UCSD-AML1 (cell line): ENCODE data around the gene CHST5.
A peak's percentile ranks its signal among the peaks of the same experiment; 100 is the strongest.
"Not testable (repeated sequence)": the region's sequence is repeated elsewhere in the genome, so short reads cannot be mapped to it uniquely, and the experiment has no call there.

Source experiments
- DNase-seq: peaks from one replicate; lab custom pipeline; 2025; ENCODE audit not compliant: unreplicated experiment; lab: John Stamatoyannopoulos, UW

Gene CHST5

GRCh38 chr16:75514296-75514695 is 21.6 kb downstream of the CHST5 start:
- no peak for DNase-seq

GRCh38 chr16:75506574-75506973 is 29.3 kb downstream of the CHST5 start:
- DNase-seq: no peak

GRCh38 chr16:75506107-75506506 is 29.8 kb downstream of the CHST5 start:
- no peak for DNase-seq

DNA sequence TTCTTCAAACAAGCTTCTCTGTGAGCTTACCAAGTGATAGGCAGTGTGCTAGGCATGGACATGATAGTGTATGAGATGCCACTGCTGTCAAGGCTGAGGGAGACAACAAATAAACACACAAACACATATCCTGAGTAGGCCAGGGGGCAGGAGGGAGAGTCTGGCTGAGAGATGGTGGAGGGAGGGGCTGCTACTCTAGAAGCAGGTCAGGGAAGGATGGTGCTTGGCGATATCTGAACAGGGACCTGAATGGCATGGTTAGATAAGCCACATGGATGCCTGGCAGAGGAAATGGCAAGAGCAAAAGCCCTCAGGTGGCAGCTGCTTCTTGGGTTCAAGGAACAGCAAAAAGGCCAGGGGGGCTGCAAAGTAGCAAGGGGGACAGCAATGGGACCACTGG is 32.1 kb downstream of the CHST5 start:
- DNase-seq: no peak

GRCh38 chr16:75502916-75503605 is 32.8 kb downstream of the CHST5 start:
- DNase-seq: no peak

DNA sequence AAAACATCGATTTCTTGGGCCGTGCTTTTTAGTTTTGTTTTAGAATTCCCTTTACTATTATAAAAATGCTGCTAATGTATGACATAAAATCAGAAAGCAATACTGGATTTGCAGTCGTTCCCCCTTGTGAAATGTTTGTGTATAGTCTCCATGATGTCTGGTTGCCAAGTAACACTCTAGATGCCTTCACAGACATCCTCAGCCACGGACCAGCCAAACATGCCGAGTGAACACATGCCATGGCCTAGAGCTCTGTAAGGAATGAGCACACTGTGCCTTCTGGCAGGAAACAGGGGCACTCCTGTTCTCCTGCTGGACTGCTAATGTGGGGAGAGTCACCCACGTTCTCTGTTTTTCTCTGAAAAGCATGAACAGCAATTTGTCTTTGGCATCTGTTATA is 34.1 kb downstream of the CHST5 start:
- not testable (repeated sequence) for DNase-seq

DNA sequence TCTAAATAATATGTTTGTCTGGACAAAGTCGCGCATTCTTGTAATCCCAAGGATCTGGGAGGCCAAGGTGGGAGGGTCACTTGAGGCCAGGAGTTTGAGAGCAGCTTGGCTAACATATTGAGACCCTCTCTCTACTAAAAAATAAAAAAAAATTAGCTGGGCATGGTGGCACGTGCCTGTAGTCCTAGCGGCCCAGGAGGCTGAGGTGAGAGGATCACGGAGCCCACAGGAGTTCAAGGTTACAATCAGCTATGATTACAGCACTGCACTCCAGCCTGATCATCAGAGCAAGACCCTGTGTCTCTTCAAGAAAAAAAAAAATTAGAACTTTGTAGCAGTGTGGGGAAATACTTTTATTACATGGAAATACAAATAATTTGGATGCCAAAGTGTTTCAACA is 34.5 kb downstream of the CHST5 start:
- no peak for DNase-seq

GRCh38 chr16:75498605-75499322 is 37.1 kb downstream of the CHST5 start:
- not testable (repeated sequence) for DNase-seq

DNA sequence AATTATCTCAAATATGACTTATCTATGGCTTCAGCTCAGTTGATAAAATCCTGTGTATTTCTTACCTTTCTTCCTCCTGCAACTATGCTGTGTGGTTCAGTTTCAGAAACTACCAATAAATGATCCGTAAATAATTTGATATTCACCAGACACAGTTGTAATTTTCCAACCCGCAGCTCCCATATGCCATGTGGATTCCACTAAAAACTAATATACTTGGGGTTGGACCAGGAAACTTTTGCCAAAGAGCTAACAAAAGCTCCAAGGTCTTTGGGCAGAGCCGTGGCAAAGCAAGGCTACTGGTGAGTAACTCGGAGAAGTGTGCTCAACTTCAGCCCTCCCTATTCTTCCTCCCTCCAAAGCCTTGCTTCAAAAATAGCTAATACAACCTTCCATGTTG is 38.4 kb downstream of the CHST5 start:
- no peak for DNase-seq

DNA sequence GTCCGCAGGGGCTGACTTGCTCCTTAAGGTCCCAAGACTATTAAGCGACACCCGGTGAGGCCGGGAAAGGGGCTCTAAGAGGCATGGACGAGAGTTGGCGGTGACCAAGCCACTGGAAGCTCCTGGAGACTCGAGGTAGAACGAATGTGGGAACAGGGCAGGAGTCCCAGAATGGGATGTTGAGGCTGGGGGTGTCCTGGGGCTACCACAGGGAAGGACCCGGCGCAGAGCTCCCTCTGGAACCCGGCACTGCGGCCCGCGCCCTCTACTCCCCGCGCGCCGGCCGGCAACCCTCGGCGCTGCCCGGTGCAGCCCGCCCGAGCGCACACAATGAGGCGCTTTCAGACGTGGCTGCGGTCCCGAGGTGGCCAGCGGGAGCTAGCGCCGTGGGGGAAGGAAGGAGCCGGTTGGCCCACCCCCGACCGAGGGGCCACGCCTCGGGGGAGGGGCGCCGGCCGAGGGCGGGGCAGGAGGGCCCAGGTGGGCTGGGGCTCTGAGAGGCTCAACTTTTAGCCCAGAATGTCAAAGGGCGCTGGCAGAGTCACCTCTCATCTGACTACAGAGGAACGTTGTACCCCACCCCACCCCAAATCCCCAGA is 40.7 kb downstream of the CHST5 start, which contains the start of gene CHST6:
Gene CHST6 (minus strand): TSS at position 366 of the 599 bp plus-strand sequence. CDS start 15,613 bp downstream, outside the sequence.
- peak; percentile 35 for DNase-seq

GRCh38 chr16:75494661-75495075 is 41.2 kb downstream of the CHST5 start:
- DNase-seq: no peak

DNA sequence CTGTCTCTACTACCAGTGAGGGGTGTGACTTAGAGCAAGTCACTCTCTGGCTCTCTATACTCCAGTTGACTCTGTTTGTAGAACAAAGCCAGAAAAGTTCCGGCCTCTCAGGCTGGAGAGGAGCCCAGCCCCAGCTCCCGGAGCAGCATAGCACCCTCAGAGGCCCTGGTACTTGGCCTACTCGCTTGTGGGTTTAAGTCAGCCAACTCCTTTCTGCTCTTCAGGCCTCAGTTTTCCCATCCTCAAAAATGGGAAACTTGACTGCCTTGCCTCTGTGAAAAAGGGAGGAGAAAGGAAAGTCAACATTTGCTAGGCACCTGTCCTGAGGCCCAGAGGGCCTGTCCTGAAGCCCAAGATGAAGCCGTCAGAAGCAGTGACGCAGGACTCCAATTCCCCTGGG is 41.7 kb downstream of the CHST5 start:
- no peak for DNase-seq

DNA sequence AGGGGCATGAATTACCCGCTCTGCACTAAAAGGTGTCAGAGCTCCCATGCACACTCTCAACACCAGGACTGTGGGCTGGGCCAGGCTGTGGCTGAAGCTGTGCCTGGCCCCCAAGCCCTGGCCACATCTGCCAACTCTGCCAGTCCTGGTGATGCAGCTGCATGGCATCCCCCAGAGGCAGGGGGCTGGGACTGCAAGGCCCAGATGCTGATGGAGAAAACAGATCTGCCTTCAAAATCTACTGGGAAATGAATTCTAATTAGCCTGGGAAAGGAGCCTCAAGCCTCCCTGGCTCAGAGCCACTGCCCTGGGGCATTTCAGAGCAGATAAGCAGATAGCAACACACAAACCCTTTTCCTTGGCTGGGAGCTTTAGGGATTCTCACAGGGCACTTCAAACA is 44.0 kb downstream of the CHST5 start:
- no peak for DNase-seq

GRCh38 chr16:75488322-75488721 is 47.6 kb downstream of the CHST5 start:
- DNase-seq: no peak

DNA sequence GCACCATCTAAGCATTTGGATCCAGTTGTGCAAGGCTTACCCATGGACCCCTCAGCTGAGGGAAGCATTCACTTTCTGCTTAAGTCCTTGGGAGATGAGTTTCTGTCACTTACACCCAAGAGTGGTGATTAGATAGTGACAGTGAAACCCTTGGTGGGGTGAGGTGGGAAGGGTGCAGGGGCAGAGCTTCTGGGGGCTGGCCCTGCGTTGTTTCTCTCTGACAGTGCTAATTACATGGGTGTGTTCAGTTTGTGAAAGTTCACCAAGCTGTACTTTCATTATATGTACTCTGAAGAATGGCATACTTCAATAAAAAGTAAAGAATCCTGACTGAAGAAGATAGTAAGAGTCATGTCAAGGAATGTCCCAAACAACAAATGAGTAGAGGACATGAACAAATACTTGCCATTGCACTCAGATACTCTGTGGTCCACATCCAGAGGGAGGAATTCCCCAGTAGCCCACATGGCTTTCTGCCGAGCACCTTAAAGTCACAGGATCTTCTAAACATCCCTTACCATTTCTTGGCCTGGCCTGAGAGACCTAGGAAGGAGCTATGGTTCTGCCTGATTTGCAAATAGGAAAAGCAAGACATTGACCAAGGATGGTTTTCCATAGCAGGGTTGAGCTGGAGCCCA is 49.1 kb downstream of the CHST5 start:
- DNase-seq: no peak

DNA sequence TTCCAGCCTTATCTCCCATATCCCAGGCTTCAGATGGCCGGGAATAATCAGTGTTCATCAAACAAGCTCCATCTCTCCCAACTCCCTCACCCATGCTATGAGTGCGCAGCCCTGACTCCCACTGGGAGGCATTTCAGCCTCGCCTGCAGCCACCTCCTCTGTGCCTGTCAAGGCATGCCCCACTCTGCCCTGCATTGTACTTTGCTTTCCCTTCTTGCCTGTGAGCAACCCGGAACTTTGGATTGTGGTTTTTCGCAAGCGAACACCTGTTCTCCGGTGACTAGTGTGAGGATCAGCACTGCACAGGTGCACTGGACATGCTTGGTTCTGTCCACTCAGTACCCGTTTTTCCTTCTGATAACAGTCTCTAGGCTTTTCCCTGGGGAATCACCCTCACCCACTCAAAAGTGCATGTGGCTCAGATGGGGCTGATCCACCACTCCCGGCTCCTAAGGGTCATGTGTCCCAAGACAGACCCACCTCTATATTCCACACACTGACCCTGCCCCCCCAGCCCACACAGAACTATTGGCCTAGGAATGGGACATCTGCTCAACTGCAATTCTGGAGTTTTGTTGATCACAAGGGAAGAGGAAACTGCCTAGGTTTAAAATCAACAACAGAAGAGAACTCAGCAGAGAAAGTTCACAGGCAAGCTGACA is 49.8 kb downstream of the CHST5 start:
- no peak for DNase-seq

- no peak for DNase-seq
Observed at GRCh38 chr16:75485230-75486013, 50.5 kb downstream of the CHST5 start.

DNA sequence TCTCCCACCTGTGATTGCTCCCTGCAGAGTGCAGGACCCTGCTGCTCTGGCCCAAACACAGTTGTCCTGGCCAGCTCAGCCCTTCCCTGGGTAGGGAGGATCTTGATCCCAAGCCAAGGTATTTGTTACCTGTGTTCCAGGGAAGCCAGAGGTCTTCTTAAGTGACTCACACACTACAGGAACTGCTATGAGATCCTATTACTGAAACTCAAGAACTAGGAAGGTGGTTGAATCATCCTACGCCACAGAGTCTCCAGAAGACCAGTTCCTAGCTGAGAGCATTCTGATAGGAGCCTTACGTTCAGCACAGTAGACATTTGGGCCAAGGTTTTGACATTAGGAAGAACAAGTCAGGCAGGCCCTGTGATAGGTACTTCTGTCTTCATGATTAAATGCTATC is 52.7 kb downstream of the CHST5 start:
- DNase-seq: no peak

DNA sequence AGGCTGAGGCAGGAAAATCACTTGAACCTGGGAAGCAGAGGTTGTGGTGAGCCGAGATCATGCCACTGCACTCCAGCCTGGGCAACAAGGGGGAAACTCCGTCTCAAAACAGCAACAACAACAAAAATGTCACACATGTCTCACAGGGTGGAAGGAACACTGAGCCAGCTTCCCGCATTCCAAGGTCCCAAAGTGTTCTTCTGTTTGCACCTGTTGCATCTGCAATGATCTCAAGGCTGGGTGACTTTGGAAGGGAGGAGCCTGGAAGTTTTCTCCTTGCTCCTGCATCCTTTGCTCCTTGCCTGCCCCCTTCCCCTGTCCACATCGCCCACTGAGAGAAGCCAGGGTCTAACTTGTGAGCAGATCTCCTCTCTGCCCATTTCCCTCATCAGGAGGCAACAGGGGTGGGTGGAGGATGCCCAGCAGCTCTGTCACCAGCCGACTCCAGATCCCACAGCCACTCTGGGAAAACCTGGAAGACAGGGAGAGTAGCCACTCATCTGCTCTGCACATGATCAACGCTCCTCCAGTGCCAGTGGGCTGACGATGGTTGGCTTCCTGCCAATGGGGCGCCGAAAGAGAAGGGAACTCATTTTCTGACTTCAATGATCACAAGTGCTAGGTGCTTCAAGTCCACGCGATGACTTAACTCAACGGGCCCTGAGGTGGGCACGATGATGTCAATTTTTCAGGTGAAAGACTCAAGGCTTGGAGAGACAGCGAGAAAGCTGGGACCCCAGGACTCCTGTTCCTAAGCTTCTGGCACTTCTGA is 53.3 kb downstream of the CHST5 start:
- DNase-seq: no peak

GRCh38 chr16:75481475-75481874 is 54.4 kb downstream of the CHST5 start:
- DNase-seq: no peak
